HCT116 (cell line): ENCODE measurements around the gene HTR3B.

ENCODE experiments used
- EZH2 ChIP-seq: fragments of 200-600 bp; sonication (generic); IDR thresholded peaks from 2 replicates; pipeline ENCODE4 v1.6.1; 2017; ENCODE audit warnings: antibody characterized with exemption, mixed run types
- POLR2A ChIP-seq: IDR thresholded peaks from 2 replicates; pipeline ENCODE4 v1.7.0; 2011; ENCODE audit warnings: borderline replicate concordance; ENCODE audit not compliant: insufficient read depth, insufficient read length; ENCODE audit errors: extremely low read depth
- POLR2AphosphoS5 ChIP-seq: IDR thresholded peaks from 2 replicates; pipeline ENCODE4 v1.6.1; 2011; ENCODE audit warnings: mild to moderate bottlenecking, low read depth, low read length, moderate library complexity
- SIN3A ChIP-seq: IDR thresholded peaks from 2 replicates; pipeline ENCODE4 v1.6.1; 2012; ENCODE audit warnings: low read depth
- SP1 ChIP-seq: IDR thresholded peaks from 2 replicates; pipeline ENCODE4 v1.6.1; 2012; ENCODE audit warnings: low read depth
- TF ChIP-seq, protein P1 (sequence below), 3 experiments: fragments of 200-600 bp in 1 of 3; sonication (generic) in 1 of 3; IDR thresholded peaks in 2 of 3; conservative IDR thresholded peaks in 1 of 3; 2 replicates each; pipeline ENCODE4 v1.5.1; 2012 to 2017; ENCODE audit warnings: low read depth in 2 of 3, low read length in 2 of 3, antibody characterized with exemption in 1 of 3, borderline replicate concordance in 1 of 3, control low read depth in 1 of 3, mild to moderate bottlenecking in 1 of 3, mixed read lengths in 1 of 3, mixed run types in 1 of 3, moderate library complexity in 1 of 3; ENCODE audit not compliant: insufficient read depth in 1 of 3
- TF ChIP-seq, protein P2 (sequence below): IDR thresholded peaks from 2 replicates; pipeline ENCODE4 v1.6.1; 2012
- TF ChIP-seq, protein P3 (sequence below): IDR thresholded peaks from 2 replicates; pipeline ENCODE4 v1.6.1; 2011; ENCODE audit warnings: mild to moderate bottlenecking, low read length, moderate library complexity; ENCODE audit not compliant: insufficient replicate concordance; ENCODE audit errors: extremely low read depth

DNA sequence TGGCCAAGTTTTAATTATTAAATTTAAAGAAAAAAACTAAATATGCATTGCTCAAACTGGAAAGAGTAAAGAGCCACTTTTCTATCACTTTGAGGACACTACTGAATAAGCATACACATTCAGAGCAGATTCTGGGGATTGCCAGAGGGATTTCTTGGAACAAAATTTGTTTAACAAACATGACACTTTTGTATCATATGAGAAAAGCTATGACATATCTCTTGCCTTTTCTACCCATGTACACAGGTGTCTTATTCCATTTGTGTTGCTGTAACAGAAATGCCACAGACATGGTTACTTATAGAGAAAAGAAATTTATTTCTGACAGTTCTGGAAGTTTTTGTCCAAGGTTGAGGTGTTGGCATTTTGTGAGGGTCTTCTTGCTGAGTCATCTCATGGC is 15.7 kb upstream of the HTR3B start:
- TF ChIP-seq, protein P1, sequence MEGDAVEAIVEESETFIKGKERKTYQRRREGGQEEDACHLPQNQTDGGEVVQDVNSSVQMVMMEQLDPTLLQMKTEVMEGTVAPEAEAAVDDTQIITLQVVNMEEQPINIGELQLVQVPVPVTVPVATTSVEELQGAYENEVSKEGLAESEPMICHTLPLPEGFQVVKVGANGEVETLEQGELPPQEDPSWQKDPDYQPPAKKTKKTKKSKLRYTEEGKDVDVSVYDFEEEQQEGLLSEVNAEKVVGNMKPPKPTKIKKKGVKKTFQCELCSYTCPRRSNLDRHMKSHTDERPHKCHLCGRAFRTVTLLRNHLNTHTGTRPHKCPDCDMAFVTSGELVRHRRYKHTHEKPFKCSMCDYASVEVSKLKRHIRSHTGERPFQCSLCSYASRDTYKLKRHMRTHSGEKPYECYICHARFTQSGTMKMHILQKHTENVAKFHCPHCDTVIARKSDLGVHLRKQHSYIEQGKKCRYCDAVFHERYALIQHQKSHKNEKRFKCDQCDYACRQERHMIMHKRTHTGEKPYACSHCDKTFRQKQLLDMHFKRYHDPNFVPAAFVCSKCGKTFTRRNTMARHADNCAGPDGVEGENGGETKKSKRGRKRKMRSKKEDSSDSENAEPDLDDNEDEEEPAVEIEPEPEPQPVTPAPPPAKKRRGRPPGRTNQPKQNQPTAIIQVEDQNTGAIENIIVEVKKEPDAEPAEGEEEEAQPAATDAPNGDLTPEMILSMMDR (IDR thresholded peaks at IDR 0.05 in 2 of 3, conservative IDR thresholded peaks at IDR 0.05 in 1 of 3; ENCODE audit: borderline replicate concordance in 1 of 3, insufficient read depth in 1 of 3, low read depth in 2 of 3, low read length in 2 of 3), result no peak
- TF ChIP-seq, protein P2, sequence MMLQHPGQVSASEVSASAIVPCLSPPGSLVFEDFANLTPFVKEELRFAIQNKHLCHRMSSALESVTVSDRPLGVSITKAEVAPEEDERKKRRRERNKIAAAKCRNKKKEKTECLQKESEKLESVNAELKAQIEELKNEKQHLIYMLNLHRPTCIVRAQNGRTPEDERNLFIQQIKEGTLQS, result no peak
- no peak for TF ChIP-seq POLR2AphosphoS5
- TF ChIP-seq, protein P3, sequence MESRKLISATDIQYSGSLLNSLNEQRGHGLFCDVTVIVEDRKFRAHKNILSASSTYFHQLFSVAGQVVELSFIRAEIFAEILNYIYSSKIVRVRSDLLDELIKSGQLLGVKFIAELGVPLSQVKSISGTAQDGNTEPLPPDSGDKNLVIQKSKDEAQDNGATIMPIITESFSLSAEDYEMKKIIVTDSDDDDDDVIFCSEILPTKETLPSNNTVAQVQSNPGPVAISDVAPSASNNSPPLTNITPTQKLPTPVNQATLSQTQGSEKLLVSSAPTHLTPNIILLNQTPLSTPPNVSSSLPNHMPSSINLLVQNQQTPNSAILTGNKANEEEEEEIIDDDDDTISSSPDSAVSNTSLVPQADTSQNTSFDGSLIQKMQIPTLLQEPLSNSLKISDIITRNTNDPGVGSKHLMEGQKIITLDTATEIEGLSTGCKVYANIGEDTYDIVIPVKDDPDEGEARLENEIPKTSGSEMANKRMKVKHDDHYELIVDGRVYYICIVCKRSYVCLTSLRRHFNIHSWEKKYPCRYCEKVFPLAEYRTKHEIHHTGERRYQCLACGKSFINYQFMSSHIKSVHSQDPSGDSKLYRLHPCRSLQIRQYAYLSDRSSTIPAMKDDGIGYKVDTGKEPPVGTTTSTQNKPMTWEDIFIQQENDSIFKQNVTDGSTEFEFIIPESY, result no peak
- no peak for TF ChIP-seq POLR2A
- no peak for TF ChIP-seq EZH2
- TF ChIP-seq SP1, result no peak
- no peak for TF ChIP-seq SIN3A
